GM15510 (cell line): ENCODE data around the gene DRAP1.
A peak's percentile ranks its signal among the peaks of the same experiment; 100 is the strongest.

Experiments
- POLR2A ChIP-seq: IDR thresholded peaks from 3 replicates; pipeline ENCODE4 v1.6.1; 2011; ENCODE audit warnings: borderline replicate concordance; ENCODE audit not compliant: insufficient read length; ENCODE audit errors: extremely low read depth

DRAP1 gene

DNA sequence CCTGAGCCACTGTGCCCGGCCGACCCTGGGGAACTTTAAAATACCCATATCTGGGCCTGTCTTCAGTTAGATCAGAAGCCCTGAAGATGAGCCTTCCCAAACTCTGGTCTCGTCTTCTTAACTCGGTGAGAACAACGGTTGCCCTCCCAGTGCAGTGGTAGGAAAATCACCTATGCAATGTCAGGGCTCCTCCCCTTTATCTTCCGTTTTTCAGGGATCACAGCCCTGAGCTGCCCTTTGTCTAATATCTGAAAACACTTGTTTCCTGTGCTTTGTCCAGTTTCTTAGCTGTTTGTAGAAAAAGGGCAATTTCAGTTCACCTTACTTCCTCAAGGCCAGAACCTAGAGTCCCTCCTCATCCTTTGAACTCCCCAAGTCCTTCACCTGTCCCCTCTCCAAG, 9.4 kb downstream of the DRAP1 start:
- TF ChIP-seq POLR2A: peak; percentile 18

DNA sequence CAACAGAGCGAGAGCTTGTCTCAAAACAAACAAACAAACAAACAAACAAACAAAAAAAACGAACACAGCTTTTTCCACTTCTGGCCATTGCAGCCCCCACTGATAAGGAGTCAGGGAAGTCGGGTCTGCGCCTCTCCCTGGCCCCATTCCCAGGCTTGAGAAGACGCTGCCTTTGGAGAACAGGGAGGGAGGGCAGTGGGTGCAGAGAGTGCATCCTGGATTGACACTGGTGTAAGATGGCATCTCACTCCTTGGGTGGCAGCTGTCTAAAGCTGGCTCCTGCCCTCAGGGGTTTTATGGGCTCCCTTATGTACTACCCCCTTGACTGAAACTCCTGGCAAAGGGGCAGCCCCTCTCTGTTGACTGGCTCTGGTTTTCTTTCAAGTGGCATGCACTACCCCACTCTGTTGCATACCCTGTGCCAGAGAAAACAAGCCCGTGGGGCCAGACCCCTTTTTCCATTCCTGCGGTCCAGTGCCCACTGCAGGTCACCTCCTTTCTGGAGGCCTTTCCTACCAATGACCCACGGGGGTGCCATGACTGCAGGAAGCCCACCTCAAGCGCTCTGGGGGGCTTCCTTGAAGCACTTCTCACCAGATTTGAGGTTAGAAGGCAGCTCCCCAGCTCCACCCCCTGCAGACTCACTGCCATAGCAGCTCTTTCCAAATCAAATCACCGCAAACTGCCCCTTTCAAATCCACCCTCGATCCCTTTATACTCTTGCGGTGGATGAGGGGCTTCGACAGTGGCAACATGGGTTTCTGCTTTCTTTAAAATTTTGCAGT, 12.7 kb downstream of the DRAP1 start:
- no peak for TF ChIP-seq POLR2A

DNA sequence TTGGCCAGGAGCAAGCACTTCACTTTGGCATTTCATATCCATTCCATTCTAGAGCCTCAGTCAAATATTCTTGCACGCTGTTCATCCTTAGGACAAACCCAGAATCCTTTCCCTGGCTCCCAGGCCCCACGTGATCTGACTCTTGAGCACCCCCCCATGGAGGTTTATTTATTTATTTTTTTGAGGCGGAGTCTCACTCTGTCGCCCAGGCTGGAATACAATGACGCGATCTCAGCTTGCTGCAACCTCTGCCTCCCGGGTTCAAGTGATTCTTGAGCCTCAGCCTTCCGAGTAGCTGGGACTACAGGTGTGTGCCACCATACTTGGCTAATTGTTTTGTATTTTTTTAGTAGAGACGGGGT, 13.3 kb downstream of the DRAP1 start:
- TF ChIP-seq POLR2A: no peak

DNA sequence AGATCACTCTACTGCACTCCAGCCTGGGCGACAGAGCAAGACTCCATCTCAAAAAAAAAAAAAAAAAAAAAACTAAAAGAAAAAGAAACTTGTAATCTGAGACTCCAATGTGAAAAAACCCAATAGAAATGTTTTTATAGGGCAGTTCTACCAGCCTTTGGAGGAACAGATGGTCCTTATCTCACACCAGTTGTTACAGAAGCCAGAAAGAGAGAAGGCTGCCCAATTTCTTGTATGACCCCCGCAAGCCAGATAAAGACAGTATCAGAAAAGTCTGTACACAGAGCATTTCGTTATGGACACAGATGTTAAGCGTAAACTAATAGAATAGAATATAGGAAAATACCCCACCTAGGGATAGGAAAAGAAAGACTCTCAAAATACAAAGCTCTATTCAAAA, 14.8 kb downstream of the DRAP1 start:
- no peak for TF ChIP-seq POLR2A

DNA sequence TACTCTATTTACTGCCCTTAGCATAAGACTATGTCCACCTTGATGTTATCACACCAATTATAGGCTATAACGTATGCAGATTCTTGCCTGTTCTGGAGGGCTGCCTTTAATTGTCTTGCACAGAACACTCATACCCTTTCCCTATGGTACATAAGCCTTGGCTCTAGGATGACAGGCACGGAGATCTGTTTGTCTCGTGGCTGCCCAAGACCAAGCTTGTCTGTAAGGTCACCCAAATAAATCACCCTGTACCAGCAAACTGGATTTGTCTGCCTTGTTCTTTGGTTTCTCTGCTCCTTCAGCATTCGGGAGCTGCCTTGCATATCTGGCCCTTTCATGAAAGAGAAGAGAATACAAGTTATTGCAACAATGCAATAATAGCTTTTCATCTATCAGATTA, 18.5 kb downstream of the DRAP1 start:
- TF ChIP-seq POLR2A: no peak

DNA sequence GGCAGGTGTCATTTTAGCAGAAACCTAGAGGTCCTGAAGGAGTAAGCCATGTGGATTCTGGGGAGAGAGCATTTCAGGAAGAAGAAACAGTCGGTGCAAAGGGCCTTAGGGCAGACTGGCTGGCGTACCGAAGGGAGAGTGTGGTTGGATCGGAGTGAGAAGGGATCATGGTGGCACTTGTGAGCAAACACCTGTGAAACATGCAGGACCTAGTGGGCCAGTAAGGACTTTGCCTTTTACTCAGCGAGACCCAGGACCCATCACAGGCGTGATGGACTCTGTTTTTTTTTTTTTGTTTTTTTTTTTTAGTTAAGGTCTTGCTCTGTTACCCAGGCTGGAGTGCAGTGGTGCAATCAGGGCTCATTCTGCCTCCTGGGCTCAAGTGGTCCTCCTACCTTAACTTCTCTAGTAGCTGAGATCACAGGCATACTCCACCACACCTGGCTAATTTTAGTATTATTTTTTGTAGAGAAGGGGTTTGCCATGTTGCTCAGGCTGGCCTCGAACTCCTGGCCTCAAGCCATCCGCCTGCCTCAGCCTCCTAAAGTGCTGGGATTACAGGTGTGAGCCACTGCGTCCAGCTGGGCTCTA, 22.6 kb downstream of the DRAP1 start:
- TF ChIP-seq POLR2A: no peak

DNA sequence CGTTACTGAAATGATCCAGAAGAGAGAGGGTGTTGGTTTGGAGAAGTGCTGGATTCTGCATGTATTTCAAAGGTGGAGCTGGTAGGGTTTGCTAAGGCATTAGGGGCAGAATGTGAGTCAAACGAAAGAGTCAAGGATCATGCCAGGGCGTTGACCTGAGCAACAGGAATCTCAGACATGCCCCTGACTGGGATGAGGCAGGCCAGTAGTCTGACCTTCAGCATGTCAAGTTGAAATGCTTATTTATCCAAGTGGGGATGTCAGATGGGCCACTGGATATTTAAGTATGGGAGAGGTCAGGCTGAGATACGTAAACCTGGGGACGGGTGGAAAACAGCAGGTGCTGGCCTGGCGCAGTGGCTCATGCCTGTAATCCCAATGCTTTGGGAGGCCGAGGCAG, 23.3 kb downstream of the DRAP1 start:
- TF ChIP-seq POLR2A: no peak

DNA sequence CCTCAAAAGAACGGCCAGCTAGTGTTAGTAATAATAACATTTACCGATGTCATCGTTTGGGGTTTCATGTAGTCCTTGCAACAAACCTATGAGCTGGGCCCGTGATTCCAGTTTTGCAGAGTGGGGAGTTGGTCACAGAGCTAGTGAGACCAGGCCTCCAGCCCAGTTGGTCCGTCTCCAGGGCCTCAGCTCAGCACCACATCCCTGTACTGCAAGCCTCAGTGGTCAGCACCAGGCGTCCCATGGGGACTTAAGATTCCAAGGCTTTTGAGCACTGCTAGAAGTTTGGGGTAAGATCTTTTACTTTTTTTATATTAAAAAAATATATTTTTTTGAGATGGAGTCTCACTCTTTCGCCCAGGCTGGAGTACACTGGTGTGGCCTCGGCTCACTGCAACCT, 25.0 kb downstream of the DRAP1 start:
- TF ChIP-seq POLR2A: no peak

DNA sequence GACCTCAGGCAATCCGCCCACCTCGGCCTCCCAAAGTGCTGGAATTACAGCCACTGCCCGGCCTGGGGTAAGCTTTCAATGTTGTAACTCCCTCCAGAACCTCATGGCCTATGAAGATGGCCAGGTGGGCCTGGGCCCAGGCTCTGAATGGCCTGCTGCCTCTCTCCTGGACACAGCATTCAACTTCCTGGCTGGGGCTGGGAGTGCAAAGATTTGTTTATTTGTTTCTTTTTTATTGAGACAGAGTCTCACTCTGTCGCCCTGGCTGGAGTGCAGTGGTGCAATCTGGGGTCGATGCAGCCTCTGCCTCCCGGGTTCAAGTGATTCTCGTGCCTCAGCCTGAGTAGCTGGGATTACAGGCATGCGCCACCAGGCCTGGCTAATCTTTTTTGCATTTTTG, 25.5 kb downstream of the DRAP1 start:
- TF ChIP-seq POLR2A: no peak

DNA sequence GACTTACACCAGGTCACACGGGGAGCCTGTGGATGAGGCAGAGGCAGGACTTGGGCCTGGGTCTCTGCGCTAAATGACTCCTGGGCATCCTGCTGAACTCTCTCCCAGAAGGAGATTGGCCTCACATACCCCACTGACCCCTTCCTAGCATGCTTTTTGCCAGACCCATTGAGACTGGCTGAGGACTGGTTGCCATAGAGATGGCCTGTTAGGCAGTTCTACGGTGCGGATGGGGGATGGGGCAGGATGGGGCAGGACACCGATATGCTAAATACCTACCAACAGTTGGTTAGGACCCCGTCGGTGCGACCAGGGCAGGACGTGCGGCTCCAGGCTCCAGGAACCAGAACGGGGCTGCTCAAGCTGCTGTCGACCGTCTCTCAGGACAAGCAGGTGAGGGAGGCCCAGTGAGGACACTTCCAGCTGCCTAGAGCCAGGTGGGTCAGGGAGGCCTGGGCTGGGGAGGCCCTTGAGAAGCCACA, 26.2 kb downstream of the DRAP1 start, which contains the start of gene TSGA10IP:
Gene TSGA10IP (plus strand): TSS at position 51 of the 482 bp plus-strand sequence. CDS start 196 bp downstream, at position 247.
- no peak for TF ChIP-seq POLR2A

DNA sequence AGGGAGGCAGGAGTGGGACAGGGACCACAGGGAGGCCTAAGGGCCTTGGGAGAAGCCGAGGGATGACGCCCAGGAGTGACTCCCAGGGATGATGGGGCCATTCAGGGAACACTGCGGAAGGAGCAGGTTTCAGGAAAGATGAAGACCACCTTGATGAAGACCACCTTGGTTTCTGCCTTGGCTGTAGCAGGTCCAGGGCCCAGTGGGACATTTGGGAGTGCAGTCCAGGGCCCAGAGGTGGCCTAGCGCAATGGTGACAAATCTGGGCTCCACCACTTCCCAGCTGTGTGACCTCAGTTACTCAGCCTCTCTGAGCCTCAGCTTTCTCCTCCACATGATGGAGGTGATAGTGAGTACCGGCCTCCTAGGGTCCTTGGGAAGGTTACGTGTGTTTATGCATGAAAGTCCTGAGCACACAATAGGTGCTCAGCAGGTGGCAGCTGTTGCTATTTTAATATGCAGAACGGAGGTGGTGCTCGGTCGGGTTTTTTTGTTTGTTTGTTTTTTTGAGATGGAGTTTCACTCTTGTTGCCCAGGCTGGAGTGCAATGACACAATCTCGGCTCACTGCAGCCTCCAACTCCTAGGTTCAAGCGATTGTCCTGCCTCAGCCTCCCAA, 26.8 kb downstream of the DRAP1 start:
- TF ChIP-seq POLR2A: no peak

DNA sequence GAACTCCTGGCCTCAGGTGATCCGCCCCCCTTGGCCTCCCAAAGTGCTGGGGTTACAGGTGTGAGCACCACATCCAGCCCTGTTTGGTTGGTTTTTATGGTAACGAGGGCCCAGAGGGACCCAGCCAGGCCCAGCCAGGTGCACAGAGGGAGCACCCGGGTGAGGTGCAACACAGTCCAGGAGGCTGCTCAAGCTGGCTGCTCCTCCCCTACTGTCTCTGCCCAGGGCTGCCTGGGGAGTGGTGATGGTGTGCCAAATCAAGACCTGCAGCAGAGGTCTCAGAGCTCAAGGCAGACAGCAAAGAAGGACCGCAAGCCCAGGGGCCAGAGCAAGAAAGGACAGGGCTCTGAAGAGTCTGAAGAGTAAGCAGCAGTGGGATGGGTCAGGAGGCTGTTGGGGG, 27.4 kb downstream of the DRAP1 start:
- TF ChIP-seq POLR2A: no peak

DNA sequence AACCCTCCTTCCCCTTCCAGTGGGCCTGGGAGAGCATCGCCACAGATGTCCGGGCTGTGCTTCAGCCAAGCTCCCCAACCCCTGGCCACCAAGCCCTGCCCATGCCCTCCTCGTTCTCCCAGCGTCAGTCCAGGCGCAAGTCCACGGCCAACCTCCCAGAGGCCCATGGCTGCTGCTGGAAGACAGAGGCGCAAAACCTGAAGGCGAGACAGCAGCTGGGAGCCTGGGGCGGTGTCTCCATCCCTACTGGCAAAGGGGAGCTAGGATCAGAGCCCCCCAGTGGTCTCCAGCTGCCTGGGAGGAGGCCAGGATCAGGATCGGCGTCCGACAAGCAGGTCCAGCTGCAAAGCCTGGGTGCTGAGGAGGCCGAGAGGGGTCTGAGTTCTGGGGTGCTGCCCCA, 27.9 kb downstream of the DRAP1 start:
- TF ChIP-seq POLR2A: no peak

DNA sequence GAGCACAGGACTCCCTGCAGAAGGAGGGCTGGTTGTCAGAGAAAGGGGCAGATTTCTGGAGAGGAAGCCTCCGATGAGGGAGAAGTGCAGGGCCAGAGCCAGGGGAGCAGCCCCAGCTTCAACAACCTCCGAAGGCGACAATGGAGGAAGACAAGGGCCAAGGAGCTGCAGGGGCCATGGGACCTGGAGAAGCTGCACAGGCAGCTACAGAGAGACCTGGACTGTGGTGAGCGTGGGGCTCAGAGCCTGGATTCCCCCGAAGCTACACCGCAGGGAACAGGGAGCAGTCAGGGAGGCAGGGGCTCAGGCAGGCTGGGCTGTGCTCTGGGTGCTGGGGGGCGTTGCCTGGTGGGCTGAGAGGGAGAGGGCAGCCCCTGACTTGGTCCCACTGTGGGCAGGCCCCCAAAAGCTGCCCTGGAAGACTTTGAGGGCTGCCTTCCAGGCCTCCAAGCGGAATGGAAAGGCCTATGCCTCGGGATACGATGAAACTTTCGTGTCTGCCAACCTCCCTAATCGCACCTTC, 28.4 kb downstream of the DRAP1 start:
- TF ChIP-seq POLR2A: no peak

DNA sequence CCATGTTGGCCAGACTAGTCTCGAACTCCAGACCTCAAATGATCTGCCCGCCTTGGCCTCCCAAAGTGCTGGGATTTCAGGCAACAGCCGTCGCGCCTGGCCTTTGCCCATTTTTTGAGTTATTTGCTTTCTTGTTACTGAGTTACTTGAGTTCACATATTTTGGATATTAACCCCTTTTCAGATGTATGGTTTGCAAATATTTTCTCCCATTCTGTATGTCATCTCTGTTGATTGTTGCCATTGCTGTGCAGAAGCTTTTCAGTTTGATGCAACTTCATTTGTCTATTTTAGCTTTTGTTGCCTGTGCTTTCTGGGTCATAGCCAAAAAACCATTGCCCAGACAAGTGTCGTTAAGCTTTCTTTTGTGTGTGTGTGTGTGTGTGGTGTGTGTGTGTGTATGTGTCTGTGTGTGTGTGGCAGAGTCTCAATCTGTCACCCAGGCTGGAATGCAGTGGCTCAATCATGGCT, 32.9 kb downstream of the DRAP1 start:
- TF ChIP-seq POLR2A: no peak
